Measurements from ENCODE around the gene CTCF.

The CTCF gene

DNA sequence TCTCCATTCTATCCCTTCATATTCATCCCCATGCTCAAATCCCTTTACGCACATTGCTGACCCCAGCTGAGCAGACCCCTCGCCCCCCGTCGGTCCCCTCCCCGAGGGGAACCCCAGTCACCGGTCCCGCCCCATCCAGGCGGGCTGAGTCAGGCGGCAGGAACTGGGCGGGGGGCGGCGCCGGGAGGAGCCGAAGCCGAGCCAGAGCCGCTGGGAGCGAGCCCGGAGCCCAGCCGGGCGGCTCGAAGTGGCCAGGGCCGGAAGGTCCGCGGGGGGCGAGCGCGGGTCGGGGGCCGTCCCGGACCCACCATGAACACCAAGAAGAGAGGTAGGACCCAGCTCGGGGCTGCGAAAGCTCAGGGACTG, 25.1 kb upstream of the CTCF start:
- DNase-seq = no peak

DNA sequence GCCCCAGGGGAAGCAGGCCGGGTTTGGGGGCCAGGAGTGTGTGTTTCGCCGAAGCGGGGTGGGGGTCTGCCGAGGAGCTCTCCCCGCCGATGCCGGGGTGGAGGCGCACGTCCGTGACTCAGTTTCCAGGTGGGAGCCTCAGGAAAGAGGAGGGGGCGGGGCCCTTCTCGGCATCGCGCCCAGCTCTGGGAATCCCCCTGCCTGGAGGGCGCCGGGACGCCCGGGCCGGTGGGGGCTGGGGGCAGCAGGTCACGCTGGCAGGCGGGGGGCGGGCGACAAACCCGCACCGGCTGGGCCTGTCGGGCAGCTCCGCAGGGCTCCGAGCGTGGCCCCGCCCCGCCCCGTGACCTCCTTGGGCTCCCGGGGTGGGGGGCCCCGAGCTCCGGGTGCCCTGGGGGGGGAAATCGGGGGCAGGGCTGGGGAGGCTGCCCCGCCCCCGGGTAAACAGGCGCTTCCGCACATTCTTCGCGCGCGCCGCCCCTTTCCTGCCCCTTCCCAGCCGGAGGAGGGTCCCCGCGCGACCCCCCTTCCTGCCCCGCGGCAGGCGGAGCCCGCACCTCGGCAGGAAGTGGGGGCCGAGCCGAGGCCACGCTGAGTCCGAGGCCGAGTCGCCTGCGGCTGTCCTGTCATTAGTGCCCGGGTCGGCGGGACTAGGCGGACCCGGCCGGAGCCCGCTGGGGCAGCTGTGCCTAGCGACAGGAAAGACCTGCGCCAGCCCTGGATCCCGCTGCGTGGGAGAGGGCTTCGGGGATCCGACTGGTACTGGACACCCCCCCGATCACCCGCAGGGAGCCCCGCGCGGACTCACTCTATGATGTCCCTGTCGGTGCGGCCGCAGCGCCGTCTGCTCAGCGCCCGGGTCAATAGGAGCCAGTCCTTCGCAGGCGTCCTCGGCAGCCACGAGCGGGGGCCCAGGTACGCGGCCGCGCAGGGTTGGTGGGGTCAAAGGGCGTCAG, 24.4 kb upstream of the CTCF start:
- DNase-seq = no peak

DNA sequence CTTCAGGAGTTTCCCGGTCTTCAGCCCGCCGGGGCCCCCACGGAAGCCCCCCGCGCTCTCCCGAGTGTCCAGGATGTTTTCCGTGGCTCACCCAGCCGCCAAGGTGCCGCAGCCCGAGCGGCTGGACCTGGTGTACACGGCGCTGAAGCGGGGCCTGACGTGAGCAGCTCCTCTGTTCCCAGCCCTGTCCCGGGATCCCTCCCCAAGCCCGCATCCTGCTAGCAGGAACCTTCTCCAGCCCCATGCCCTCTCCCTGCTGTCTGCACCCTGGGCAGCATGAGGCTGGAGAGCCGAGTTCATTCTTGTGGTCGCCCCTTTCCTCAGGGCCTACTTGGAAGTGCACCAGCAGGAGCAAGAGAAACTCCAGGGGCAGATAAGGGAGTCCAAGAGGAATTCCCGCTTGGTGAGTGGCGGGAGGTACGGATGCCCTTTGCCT, 23.6 kb upstream of the CTCF start:
- no peak for DNase-seq

DNA sequence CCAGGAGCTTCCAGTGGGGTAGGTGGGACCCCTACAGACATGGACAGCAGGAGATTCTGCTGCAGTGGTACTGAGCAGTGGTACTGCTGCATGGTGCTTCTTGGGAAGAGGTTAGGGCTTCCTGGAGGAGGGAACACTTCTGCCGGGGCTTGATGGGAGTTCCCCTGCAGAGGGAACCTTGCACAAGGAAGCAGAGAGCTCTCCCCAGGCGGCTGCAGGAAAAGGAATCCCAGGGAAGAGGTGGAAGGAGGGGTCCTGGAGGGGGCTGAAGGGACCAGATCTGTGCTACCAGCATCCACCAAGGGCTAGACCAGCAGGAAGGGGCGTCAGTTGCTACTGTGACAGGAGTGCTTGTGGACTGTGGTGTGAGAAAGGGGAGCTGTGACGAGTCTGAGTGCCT, 23.1 kb upstream of the CTCF start:
- no peak for DNase-seq

DNA sequence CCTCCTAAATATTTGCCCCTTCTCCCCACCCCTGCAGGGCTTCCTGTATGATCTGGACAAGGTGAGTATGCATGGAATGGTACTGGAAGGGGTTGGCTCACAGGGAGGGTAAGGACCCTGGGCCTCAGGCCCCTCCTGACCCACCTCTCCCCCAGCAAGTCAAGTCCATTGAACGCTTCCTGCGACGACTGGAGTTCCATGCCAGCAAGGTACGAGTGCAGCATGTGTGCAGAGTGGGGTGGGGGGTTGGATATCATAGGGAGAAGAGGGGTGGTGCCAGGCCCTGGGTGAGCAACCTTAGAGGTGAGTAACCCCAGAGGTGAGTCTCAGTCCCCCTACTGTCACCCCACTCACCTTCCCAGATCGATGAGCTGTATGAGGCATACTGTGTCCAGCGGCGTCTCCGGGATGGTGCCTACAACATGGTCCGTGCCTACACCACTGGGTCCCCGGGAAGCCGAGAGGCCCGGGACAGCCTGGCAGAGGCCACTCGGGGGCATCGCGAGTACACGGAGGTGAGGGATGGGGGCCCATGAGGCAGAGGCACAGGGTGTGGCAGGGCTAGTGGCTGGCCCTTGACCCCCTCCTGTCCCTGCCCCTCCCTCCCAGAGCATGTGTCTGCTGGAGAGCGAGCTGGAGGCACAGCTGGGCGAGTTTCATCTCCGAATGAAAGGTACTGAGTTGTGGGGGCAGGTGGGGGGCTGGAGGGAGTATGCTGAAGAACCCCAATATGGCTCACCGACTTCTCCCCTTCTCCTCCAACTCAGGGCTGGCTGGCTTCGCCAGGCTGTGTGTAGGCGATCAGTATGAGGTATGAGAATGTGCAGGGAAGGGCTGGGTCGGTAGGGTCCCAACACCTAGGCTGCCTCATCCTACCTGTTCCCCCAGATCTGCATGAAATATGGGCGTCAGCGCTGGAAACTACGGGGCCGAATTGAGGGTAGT, 22.4 kb upstream of the CTCF start:
- no peak for DNase-seq

DNA sequence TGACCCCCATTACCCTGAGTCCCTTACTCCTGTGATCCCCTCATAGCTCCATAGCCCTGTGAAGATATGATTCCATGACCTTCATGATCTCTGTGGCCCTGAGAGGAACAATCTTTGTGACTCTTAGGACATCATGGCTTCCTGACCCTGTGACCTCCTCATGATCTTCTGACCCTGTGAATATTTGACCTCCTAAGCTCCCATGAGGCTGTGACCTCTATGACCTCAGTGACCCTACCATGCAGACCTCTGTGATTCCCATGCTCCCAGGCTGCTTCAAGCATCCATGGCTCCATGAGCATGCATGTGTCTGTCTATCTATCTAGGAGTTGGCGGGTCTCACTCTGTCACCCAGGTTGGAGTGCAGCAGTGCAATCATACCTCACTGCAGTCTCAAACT, 21.6 kb upstream of the CTCF start:
- DNase-seq = no peak

DNA sequence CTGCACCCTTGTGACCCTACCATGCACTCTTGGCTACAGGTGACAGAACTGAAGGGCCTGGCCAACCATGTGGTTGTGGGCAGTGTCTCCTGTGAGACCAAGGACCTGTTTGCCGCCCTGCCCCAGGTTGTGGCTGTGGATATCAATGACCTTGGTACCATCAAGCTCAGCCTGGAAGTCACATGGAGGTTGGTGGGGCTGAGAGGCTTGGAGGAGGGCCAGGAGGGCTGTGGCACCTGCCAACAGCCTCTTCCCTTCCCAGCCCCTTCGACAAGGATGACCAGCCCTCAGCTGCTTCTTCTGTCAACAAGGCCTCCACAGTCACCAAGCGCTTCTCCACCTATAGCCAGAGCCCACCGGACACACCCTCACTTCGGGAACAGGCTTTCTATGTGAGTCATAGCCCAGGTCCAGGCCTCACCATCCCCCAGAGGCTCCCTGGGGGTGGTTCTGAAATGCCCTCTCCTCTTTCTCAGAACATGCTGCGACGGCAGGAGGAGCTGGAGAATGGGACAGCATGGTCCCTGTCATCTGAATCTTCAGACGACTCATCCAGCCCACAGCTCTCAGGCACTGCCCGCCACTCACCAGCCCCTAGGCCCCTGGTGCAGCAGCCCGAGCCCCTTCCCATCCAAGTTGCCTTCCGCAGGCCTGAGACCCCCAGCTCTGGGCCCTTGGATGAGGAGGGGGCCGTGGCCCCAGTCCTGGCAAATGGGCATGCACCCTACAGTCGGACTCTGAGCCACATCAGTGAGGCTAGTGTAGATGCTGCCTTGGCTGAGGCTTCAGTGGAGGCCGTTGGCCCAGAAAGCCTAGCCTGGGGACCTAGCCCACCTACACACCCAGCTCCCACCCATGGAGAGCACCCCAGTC, 20.7 kb upstream of the CTCF start:
- DNase-seq = peak; percentile 34

DNA sequence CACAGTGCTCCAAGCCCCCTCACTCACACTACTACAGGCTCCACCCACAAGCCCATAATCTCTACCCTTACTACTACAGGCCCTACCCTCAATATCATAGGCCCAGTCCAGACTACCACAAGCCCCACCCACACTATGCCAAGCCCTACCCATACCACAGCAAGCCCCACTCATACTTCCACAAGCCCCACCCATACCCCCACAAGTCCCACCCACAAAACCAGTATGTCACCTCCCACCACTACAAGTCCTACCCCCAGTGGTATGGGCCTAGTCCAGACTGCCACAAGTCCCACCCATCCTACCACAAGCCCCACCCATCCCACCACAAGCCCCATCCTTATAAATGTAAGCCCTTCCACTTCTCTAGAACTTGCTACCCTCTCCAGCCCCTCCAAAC, 19.9 kb upstream of the CTCF start:
- no peak for DNase-seq

DNA sequence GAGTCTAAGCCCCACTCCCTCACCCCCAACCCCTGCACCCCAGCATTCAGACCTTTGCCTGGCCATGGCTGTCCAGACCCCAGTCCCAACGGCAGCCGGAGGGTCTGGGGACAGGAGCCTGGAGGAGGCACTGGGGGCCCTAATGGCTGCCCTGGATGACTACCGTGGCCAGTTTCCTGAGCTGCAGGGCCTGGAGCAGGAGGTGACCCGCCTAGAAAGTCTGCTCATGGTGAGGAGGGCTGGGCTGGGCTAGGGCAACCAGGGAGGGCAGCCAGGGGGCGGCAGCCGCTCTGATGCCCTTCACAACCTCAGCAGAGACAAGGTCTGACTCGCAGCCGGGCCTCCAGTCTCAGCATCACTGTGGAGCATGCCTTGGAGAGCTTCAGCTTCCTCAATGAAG, 19.3 kb upstream of the CTCF start:
- no peak for DNase-seq

DNA sequence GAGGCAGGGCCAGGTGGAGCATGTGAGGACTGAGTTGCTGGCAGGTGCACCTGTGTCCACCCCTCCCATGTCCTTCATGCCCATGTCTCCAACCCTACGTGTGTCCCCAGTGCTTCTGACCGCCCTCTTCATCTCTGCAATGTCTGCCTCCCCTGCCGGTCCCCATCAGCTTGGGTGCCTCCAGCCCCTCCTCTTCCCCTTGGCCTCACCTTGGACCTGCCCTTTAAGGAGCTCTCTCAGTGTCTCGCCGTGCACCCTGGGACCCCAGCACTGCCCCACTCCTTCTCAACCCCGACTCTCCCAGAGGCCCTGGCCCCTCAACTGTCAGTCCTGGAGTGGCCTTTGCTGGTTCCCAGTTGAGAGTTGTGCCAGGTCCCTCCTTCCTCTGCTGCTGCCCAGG, 18.7 kb upstream of the CTCF start:
- no peak for DNase-seq

DNA sequence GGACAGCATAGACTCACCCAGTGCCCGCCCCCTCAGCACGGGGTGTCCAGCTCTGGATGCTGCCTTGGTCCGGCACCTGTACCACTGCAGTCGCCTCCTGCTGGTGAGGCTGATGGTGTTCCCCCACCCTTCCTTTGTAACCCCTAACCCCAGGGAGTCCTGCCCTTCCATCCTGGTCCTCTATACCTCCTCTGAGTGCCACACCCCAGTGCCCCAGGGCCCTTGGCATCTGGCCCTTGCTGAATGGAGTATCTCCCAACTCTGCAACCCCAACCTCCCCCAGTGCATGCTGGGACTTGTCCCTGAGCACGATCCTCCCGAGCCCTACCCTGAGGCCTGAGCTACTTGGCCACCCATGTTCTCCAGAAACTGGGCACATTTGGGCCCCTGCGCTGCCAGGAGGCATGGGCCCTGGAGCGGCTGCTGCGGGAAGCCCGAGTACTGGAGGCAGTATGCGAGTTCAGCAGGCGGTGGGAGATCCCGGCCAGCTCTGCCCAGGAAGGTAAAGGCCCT, 17.9 kb upstream of the CTCF start:
- DNase-seq = no peak

DNA sequence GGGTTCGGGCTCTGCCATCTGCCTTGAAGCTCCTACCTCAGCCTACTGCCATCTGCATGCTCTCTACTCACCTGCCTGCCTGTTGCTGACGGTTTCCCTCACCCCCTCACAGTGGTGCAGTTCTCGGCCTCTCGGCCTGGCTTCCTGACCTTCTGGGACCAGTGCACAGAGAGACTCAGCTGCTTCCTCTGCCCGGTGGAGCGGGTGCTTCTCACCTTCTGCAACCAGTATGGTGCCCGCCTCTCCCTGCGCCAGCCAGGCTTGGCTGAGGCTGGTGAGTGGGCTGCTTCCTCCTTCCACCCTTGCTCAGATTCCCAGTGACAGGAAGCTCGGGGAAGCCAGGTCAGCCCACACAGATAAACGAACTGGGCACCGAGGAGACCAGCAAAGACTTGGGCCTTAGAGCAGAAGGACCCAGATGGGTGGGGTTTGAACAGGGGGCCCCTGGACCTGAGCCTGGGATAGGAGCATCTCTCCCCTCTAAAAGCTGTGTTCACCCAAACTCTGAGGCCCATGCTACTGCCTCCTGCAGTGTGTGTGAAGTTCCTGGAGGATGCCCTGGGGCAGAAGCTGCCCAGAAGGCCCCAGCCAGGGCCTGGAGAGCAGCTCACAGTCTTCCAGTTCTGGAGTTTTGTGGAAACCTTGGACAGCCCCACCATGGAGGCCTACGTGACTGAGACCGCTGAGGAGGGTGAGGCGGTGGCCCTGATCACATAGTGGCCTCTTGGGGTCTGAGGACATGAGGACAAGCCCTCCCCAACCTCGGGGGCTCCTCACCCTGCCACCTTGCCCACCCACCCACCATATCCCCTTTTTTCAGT, 17.3 kb upstream of the CTCF start:
- DNase-seq = no peak

DNA sequence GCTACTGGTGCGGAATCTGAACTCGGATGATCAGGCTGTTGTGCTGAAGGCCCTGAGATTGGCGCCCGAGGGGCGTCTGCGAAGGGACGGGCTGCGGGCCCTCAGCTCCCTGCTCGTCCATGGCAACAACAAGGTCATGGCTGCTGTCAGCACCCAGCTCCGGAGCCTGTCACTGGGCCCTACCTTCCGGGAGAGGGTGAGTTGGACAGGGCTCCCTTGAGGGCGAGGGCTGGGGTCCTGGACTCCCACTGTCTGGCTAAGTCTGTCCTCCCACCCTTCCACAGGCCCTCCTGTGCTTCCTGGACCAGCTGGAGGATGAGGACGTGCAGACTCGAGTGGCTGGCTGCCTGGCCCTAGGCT, 16.7 kb upstream of the CTCF start:
- no peak for DNase-seq

DNA sequence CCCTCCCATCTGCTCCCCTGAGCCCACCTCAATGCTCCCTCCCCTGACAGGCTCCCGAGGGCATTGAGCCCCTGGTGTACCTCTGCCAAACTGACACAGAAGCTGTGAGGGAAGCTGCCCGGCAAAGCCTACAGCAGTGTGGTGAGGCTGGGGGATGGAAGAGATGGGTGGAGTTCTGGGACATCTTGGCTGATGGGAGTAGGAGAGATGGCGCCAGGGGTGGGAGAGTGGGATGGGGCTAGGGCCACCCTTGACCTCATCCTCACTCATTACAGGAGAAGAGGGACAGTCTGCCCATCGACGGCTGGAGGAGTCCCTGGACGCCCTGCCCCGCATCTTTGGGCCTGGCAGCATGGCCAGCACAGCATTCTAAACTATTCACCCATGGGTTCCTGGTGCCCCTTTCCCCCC, 16.2 kb upstream of the CTCF start:
- DNase-seq = no peak

DNA sequence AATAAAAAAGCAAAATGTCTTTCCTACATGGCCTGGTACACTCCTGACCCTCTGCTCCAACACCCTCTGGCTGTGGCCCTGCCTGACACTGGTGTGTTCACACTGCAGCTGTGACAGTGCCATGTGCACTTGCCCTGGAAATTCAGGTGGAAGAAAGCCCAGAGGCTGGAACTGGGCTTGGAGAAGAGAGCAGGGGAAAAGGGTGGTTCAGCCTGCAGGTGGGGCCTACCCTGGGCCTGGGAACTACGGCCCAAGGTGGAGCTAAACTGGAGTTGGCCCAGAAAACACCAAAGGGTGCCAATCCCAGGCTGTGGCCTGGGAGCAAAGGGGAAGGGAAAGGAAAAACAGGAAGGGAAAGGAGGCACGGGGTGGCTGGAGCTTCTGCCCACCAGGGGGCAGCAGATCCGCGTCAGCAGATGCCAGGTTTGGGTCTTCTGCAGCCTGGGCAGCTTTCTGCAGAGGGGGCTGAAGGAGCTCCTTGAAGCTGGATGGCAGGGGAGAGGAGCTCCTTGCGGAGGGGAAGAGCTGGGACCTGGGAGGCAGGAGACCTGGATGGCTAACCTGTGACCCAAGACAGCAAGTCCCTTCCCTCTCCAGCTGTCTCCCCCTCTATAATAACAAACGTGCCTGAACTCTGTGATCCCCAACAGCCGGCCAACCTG, 15.4 kb upstream of the CTCF start:
- peak; percentile 28 for DNase-seq

DNA sequence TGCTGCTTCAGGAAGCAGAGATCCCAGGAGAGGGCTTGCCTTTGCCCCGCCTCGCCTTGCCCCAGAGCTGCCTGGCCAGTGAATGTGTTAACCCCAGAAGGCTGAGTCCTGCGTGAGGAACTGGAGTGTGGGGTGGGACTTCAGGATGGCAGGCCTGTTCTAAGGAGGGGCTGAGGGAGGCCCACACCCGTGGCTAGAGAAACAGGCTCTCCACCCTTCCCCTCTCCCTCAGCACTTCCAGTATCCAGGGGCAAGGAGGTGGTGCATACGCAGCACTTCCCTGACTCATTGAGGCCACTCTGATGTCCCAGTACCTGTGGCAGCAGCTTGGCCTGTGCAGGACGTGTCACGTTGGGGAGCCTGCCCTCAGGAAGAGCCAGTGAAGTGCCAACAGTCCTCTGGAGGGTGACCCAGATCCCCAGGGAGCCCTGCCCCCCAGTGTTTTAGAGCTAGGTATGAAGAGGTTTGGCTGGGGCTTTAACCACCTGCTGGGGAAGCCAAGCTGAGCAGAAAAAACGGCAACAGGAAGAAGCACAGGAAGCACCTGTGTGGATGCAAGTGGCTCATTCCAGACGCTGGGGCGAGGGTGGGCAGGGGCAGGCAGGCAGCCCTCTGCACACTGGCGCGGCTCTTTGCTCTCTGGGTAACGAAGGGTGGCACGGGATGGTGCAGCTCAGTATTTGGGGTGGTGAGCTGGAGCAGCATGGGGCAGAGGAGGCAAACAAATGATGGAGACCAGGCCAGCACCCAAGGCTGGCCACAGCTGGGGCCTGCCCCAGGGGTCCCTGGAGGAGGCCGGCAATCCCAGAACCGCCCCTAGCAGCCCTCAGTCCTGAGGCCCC, 14.7 kb upstream of the CTCF start:
- DNase-seq = no peak

DNA sequence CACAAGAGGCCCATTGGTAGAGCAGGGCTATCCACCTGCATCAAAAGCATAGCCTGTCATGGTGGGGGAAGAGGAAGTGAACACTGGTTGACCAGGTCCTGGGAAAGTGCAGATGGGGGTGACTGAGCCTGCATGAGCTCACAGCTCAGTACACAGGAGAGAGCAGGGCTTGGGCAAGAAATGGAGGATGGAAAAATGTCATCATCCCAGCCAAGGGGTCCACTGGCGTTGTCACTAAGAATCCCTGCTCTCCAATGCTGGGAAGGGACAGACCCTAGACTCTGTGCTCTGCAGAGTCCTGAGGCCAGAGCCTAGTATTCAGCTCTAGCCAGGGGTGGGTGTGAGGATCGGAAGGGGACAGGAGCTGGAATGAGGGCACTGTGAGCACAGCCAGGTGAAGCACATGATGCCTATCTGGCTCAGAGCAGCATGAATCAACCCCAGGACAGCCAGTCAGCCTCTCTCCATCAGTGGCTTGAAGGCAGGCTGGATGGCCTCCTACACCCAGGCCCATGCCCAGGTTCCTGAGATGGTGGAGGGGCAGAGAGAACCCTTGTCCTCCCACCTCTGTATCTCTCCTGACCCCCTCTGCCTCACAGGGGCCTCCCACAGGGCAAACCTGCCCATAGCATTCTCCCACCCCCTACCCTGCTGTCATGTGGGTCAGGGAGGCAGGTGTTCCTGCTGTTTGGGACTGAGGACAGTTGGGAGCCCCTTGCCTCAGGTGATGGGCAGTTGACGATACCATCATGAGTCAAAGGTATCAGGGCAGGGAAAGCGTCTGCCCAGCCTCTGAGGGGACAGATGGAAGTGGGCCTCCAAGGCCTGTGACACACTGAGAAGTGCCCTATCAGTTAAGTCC, 13.8 kb upstream of the CTCF start:
- DNase-seq = no peak

DNA sequence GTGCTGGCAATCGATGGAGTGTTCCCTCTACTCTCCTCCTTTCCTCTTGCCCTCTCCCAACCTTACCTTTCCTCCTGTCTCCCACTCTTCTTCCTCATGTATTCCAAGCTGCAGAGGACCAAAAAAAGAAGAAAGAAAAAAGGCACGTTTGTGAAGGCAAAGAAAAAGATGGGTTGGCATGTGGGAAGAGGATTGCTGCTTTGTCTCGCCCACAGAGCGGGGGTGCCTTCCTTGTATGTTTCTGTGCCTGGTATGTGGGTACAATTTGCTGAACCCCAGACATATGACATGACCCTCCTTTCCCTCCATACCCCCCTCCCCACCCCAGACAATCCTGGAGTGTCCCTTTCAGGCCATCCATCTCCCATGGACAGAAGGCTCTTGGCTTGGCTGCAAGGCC, 13.1 kb upstream of the CTCF start:
- DNase-seq = no peak

DNA sequence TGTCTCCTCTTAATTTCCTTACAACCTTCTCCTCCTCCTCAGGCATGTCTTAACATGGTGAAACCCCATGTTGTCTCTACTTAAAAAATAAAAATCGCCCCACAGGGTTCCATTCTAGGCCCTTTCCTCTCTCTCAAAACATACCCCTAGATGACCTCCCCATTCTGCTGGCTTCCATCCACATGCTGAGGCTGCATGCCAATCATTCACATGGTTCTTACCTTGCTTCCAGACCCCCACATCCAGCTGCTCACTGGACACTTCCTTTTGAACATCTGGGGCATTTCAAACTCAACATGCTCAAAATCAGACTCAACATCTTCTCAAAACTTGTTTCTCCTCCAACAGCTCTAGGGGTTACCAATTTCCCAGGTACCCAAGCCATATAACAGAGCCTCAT, 12.4 kb upstream of the CTCF start:
- no peak for DNase-seq
